ENCODE results near the gene NTMT1. TPM values are rescaled to one million over a fixed set of nuclear protein-coding genes. Genes with fewer than 3 reads are reported as not detected.

The NTMT1 gene
- total RNA-seq, 2 experiments from 2014 or later: 50.7 to 52.5 TPM

DNA sequence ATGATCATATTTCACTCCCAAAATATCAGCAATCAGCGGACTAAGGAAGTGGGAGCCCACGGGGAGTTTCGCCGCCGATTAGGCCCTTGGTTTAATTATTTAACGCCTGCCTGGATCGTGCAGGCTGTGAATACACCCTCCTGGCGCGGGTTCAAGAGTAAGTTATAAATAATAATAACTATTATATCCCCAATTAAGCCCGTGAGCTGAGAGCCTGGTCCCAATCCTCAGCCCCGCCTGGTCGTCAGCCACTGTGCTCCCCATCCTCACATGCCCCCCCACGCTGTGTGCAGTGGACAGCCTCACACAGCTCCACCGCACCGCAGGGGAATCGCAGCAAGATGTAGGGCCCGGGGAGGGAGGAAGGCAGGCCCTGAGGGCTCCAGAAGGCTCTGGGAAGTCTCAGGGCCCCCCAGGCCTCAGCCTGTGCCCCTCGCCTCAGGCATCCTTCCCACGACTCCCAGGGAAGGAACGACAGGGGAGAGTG, 28.6 kb downstream of the NTMT1 start:
- ChIA-PET CTCF (no interaction called here), POLR2A (no interaction called here)
- no peaks in the 10 kb centered on the region for H3K36me3 Mint-ChIP-seq (ENCODE audit: low read depth)
- H3K27ac ChIP-seq (ENCODE audit: low read depth in 1 of 2, low read length in 2 of 2): no peak overlapping the region
- no peak for DNase-seq
- H3K4me3 ChIP-seq (ENCODE audit: low read length): no peak overlapping the region
- no peaks in the 10 kb centered on the region for H3K4me1 ChIP-seq (ENCODE audit: insufficient read depth, low read length)
- H3K4me3 Mint-ChIP-seq: no peak overlapping the region
- H3K9me3 Mint-ChIP-seq: no peaks in the 10 kb centered on the region
- no peak for ATAC-seq (ENCODE audit: poor library complexity)
- H3K4me1 Mint-ChIP-seq (ENCODE audit: low read depth): no peaks in the 10 kb centered on the region
- no peaks in the 10 kb centered on the region for H3K36me3 ChIP-seq (ENCODE audit: insufficient read depth, low read length)
- no peak overlapping the region for H3K27ac Mint-ChIP-seq
- intact Hi-C loops (cut with DNase I, micrococcal nuclease): no loop called here
- no peaks in the 10 kb centered on the region for H3K27me3 ChIP-seq (ENCODE audit: control insufficient read depth in 1 of 2, insufficient read depth in 2 of 2, low read length in 2 of 2)
- H3K9me3 ChIP-seq (ENCODE audit: control insufficient read depth in 1 of 2, insufficient read depth in 1 of 2, low read length in 2 of 2): no peaks in the 10 kb centered on the region
- H3K27me3 Mint-ChIP-seq: no peaks in the 10 kb centered on the region
- TF ChIP-seq, protein P1, sequence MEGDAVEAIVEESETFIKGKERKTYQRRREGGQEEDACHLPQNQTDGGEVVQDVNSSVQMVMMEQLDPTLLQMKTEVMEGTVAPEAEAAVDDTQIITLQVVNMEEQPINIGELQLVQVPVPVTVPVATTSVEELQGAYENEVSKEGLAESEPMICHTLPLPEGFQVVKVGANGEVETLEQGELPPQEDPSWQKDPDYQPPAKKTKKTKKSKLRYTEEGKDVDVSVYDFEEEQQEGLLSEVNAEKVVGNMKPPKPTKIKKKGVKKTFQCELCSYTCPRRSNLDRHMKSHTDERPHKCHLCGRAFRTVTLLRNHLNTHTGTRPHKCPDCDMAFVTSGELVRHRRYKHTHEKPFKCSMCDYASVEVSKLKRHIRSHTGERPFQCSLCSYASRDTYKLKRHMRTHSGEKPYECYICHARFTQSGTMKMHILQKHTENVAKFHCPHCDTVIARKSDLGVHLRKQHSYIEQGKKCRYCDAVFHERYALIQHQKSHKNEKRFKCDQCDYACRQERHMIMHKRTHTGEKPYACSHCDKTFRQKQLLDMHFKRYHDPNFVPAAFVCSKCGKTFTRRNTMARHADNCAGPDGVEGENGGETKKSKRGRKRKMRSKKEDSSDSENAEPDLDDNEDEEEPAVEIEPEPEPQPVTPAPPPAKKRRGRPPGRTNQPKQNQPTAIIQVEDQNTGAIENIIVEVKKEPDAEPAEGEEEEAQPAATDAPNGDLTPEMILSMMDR (IDR thresholded peaks at IDR 0.05): no peak

- intact Hi-C loops (cut with DNase I, micrococcal nuclease): no loop called here
- Mint-ChIP-seq H3K9me3 (no peaks in the 10 kb centered on the region), H3K27me3 (no peaks in the 10 kb centered on the region), H3K27ac (no peak overlapping the region), H3K36me3 (ENCODE audit: low read depth) (no peaks in the 10 kb centered on the region), H3K4me3 (no peak overlapping the region), H3K4me1 (ENCODE audit: low read depth) (no peaks in the 10 kb centered on the region)
- Histone ChIP-seq H3K27ac (ENCODE audit: low read depth in 1 of 2, low read length in 2 of 2) (no peak overlapping the region), H3K36me3 (ENCODE audit: insufficient read depth, low read length) (no peaks in the 10 kb centered on the region), H3K27me3 (ENCODE audit: control insufficient read depth in 1 of 2, insufficient read depth in 2 of 2, low read length in 2 of 2) (no peaks in the 10 kb centered on the region), H3K4me3 (ENCODE audit: low read length) (no peak overlapping the region), H3K4me1 (ENCODE audit: insufficient read depth, low read length) (no peaks in the 10 kb centered on the region), H3K9me3 (ENCODE audit: control insufficient read depth in 1 of 2, insufficient read depth in 1 of 2, low read length in 2 of 2) (no peaks in the 10 kb centered on the region)
- ATAC-seq (ENCODE audit: poor library complexity): no peak
- ChIA-PET POLR2A (no interaction called here), CTCF (no interaction called here)
- DNase-seq: no peak
- TF ChIP-seq, protein P1 (IDR thresholded peaks at IDR 0.05): no peak
Measured at GRCh38 chr9:129655154-129655553, 29.2 kb downstream of the NTMT1 start.

DNA sequence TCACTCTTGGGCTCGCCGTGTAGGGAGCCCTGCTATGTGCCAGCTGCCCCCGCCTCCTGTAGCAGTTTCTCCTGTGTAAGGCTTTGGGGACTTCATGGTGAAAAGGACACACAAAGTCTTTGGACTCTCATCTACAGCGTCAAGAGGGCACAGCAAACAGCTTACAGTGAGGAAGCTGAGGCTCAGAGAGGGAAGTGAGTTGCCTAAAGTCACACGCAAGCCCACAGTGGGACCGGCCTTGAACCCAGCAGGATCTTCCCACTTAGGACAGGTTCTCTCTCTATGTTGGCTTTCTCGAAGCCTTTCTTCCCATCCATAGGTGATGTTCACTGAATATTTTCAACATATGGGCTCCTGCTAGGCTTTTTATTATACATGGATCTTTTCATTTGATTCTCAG, 29.7 kb downstream of the NTMT1 start:
- Mint-ChIP-seq H3K4me1 (ENCODE audit: low read depth) (no peaks in the 10 kb centered on the region), H3K27ac (no peak overlapping the region), H3K9me3 (no peaks in the 10 kb centered on the region), H3K27me3 (no peaks in the 10 kb centered on the region), H3K4me3 (no peak overlapping the region), H3K36me3 (ENCODE audit: low read depth) (no peaks in the 10 kb centered on the region)
- Histone ChIP-seq H3K9me3 (ENCODE audit: control insufficient read depth in 1 of 2, insufficient read depth in 1 of 2, low read length in 2 of 2) (no peaks in the 10 kb centered on the region), H3K27me3 (ENCODE audit: control insufficient read depth in 1 of 2, insufficient read depth in 2 of 2, low read length in 2 of 2) (no peaks in the 10 kb centered on the region), H3K36me3 (ENCODE audit: insufficient read depth, low read length) (no peaks in the 10 kb centered on the region), H3K4me1 (ENCODE audit: insufficient read depth, low read length) (no peaks in the 10 kb centered on the region), H3K27ac (ENCODE audit: low read depth in 1 of 2, low read length in 2 of 2) (no peak overlapping the region), H3K4me3 (ENCODE audit: low read length) (no peak overlapping the region)
- no peak for ATAC-seq (ENCODE audit: poor library complexity)
- DNase-seq: no peak
- ChIA-PET POLR2A (no interaction called here), CTCF (no interaction called here)
- TF ChIP-seq, protein P1 (IDR thresholded peaks at IDR 0.05): no peak
- intact Hi-C loops (cut with DNase I, micrococcal nuclease): no loop called here

Data from CD4-positive, alpha-beta T cell (primary cell).